Globus pallidus (tissue), 1 donor: ENCODE measurements around the gene CD80.
"Not testable (repeated sequence)": the region's sequence is repeated elsewhere in the genome, so short reads cannot be mapped to it uniquely, and the experiment has no call there.

Experiments used
- DNase-seq: peaks from one replicate; pipeline ENCODE4 v3.0.0-alpha.2; 2015; ENCODE audit warnings: low spot score

Gene CD80

GRCh38 chr3:119582178-119582577, 22.8 kb upstream of the CD80 start:
- DNase-seq = no peak

DNA sequence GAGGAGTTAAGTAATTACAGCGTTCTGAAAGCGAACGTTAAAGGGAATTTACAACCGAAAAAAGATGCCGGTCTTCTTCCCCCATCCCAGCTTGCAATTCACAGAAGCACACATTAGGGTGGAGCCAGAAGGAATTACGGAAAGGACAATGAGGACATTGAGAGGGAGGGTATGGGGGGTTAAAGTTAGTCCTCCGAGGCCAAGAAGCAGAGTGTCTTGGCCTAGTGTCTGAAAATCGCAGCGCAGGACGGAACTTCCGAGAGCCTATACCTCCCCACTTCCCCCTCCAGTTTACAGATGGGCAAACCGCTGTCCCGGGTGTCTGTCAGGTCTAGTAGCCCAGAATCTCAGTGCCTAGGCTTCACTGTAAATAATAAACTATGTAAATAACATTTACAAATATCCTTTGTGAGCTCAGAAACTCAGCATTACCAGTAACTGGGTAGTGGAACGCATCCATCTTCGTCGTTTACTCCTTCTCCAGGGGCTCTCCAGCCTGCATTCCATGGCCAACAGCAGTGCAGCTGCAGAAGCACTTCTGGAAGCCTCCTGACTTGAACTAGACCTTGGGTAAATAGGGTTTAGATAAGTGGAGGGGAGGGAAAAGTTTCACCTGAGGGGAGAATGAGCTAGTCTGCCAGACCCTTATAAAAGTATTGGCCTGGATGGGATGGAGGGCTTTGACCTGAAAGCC, 20.8 kb upstream of the CD80 start:
- DNase-seq = peak; percentile 32

DNA sequence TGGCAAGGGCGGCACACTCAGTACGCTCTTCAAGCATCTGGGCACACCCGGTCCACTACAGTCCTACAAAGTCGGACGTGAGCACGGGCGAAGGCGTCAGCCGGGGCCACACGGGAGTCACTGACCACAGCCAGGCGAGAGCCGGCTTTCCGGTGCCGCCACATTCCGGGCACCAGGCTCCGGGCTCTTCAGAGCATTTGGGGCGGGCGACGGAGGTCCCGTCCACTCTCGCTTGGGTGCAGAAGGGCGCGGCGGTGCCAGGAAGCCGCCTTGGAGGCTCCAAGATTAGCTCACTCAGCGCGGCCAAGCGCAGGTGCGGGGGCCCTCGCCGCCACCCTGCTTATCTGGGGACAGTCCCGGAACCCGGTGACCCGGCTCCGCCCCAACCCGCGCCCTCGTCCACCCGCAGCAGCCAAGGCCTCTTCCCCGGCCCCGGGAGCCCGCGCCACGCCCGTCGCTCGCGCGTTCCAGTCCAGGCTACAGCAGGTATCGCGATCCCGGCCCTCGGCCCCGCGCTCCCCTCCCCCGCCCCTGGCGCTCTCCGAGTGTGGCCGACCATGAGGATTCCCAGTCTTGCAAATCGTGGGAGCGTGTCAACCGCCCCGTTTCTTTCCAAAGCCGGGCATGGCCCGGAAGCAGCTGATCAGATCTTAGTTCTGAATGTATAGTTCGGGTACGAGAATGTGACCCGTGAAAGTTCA, 20.1 kb upstream of the CD80 start, which contains the start of gene ADPRH:
ADPRH (plus strand) TSS at position 127 of the 701 bp plus-strand sequence. CDS start 2,678 bp downstream, outside the sequence.
- DNase-seq = peak; percentile 23

DNA sequence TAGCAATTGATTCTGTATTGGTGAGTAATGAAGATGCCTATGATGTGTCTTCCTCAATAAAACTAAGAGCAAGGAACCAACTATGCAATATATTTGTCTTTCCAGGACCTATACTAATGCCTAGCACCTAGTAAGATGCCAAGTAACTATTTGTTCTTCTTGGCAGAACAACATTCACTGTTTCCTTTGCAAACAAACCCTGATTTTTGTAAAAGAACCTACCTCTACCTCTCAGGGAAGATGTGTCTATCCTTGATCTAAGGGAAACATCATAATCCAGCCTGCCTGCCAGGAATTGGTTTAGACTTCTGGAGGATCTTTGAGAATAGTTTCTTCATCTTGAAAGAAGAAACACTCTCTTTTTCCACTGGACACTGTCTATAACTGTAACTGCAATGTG, 16.1 kb upstream of the CD80 start:
- no peak for DNase-seq

DNA sequence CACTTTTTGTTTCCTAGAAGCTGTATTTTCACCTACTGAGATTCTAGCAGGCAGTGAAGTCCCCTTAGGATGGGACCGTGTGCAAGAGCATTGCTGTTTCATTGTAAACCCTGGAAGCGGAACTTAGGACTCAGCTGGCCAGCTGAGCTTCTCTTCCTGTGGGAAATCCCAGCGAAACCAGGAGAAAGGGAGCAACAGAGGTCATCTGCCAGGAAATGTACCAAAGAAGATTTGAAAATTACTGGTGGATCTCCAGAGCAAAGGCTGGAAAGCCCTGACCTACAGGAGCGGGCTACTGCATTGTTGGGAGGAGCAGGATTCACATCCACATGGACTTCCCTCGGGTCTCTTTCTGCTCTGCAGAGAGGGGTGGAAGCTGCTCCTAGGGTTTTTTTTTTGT, 12.3 kb upstream of the CD80 start:
- DNase-seq = no peak

DNA sequence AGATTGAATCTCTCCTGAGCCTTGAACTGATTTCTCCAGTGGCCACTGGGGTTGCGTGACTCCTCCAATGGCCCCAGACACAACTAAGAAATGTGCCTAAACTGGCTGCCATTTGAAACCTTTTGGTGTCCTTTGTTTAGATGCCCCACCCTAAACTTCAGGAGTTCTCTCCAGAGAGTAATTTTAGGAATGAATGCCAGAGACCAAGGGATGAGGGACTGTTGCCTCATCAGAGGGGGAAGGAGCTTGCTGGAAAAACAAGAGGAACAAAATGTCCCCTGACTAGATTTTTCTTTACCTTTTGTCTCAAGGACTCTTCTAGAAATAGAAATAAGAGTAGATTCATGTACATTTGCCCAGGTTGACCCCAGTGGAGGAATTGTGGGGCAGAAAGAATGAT, 11.8 kb upstream of the CD80 start:
- DNase-seq = no peak

GRCh38 chr3:119570229-119570628, 10.8 kb upstream of the CD80 start:
- DNase-seq = peak; percentile 54

- DNase-seq = no peak
These were observed 9.7 kb upstream of the CD80 start for GRCh38 chr3:119569156-119569555.

- DNase-seq = not testable (repeated sequence)
These were observed 3.9 kb upstream of the CD80 start for GRCh38 chr3:119563334-119563733.

- DNase-seq = no peak
These were observed 3.0 kb upstream of the CD80 start for GRCh38 chr3:119562307-119562961.

- no peak for DNase-seq
These were observed 746 bp upstream of the CD80 start for GRCh38 chr3:119560160-119560559.

DNA sequence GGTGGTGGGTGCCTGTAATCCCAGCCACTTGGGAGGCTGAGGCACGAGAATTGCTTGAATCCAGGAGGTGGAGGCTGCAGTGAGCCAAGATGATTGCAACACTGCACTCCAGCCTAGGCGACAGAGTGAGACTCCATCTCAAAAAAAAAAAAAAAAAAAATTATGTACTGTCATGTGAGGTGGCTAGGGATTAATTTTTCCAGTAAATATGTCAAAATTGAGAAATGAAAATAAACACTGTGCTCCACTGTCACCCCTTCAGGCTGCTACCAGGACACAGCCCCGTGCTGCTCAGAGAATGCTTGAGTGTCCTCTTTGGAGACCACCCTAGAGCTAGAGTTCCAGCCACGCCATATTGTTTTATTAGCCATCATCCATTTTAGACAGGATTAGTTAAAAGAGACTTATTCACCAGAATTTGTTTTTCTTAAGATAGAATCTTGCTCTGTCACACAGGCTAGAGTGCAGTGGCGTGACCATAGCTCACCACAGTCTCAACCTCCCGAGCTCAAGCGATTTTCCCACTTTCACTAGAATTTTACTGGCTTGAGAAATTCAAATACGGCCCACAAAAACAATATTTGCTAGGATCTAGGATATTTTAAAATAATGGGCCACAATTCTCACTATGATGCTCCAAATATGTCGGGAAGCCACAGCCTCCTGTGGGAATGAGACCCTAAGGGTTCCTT, 642 bp downstream of the CD80 start:
- DNase-seq = no peak

GRCh38 chr3:119557877-119558269, 1.5 kb downstream of the CD80 start:
- no peak for DNase-seq

DNA sequence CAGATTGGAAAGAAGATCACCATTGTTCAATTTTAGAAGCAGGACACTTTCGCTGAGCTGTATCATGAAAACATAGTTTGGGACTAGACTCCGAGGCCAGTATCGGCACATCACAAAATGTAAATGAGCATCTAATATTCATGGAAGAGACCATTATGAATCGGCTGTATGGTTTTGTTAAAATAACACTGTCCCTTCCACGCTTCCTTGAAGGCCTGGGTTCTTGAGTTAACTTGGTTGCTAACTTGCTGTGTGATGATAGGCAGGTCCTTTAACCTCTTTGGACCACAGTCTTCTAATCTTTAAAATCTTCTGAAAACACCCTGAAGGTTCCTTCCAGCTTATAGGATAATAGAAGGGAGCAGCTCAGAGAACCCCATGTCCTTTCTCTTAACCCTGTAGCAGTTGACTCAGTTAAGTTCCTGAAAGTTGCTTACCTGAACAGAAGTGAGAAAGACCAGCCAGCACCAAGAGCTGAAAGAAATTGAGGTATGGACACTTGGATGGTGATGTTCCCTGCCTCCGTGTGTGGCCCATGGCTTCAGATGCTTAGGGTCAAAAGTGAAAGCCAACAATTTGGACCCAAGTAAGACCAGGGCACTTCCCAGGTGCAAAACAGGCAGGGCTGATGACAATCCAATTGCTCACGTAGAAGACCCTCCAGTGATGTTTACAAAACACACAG, 2.1 kb downstream of the CD80 start:
- DNase-seq = no peak

DNA sequence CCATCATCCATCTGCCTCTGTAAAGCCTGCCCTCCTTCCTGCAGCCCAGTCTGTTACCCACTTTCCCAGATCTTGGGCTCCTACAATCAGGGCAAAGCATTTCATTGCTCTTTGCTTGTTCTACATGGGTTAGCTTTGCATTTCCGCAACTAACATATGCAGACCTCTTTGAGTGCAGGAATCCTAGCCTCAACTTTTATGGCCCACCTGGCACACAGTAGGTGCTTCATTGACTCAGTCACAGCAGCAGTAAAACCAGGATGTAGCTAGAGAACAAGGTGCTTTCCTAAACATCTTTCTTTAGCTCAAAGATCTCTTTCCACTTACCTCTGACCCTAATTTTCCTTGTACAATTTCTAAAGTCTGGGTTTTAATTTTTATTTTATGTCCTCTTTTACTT, 3.5 kb downstream of the CD80 start:
- DNase-seq = no peak

GRCh38 chr3:119555309-119555735, 4.1 kb downstream of the CD80 start:
- DNase-seq = peak; percentile 11

- DNase-seq = no peak
These were observed 5.5 kb downstream of the CD80 start for GRCh38 chr3:119553823-119554415.

DNA sequence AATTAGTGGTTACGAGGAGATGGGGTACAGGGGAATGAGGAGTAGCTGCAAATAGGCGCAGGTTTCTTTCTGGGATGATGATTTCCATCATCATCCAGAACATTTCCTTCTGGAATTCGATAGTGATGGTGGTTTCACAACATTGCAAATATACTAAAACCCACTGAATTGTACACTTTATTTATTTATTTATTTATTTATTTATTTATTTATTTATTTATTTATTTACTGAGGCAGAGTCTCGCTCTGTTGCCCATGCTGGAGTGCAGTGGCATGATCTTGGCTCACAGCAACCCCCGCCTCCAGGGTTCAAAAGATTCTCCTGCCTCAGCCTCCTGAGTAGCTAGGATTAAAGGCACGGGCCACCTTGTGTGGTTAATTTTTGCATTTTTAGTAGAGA, 6.5 kb downstream of the CD80 start:
- DNase-seq = not testable (repeated sequence)

DNA sequence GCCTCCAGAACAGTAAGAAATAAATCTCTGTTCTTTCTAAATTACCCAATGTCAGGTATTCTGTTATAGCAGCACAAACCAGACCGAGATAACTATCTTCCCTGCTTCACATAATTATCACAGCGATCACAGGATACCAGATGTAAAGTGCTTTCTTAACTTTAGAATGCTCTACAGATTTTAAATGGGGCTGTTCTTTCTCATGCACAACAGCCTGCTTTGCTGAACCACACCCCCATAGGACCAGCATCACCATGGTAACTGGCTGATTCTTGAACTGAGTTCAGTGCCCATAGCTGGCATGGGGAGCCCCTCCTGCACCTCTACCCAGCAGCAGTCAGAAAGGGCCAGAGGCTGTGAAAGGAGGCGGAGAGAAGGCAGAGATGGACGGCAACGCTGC, 7.8 kb downstream of the CD80 start:
- no peak for DNase-seq

DNA sequence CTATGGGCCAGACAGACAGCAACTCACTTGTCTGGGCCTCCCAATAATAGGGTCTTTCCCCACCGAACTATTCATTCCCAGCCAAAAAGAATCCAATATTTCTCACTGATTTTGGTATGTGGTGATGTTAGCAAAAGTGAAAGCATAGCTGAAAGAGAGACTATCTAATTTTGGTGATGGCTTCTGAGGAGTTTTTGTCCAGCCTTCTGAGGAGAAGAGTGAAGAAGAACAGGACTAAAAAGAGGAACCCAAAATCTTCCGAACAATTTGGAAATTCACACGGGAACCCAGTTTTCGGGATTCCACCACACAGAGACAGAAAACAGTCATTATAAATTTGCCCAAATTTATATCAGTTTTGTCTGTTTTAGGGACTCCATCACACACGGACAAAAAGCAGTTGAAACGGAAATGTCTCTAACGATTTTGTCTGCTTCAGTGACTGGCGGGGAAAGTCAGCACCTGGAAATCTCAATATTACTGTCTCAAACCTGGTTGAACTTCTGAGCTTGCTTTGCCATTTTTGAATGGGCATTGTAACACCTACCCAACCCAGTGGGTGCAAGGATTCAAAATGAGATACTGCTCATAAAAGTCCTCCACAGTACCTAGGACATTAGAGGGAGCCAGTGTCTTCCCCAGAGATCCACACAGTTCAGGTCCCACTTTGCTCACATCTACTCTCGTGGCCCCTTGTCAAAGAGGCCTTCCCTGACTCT, 9.1 kb downstream of the CD80 start:
- no peak for DNase-seq

DNA sequence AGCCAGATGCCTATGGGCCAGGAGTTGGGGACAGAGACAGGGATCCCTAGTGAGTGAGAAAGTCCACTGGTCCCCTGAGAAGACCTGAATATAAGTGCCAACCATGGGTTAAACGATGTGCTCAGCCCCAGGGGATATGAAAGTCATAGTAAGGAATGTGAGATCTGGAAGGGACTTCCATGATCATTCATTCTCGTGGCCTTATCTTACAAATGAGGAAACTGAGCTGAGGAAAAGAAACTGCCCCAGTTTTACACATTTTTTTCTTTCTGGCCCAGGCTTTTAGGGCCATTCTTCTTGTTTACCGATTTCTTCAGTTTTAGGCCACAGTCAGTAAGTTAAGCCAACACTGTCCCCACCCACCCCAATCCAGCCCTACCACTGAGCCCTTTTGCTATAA, 11.1 kb downstream of the CD80 start:
- DNase-seq = no peak
